Type B pancreatic cell (in vitro differentiated cells): ENCODE results near the gene HERPUD1. TPM values are rescaled to one million over a fixed set of nuclear protein-coding genes. Genes with fewer than 3 reads are reported as not detected.
"Not testable (repeated sequence)": the region's sequence is repeated elsewhere in the genome, so short reads cannot be mapped to it uniquely, and the experiment has no call there.

ENCODE experiments used
- DNase-seq: peaks from one replicate; pipeline ENCODE4 v3.0.0; 2021; ENCODE audit warnings: mixed read lengths; ENCODE audit not compliant: unreplicated experiment; ENCODE audit errors: extremely low spot score
- H3K27ac Mint-ChIP-seq: 2 replicates; pipeline ENCODE4 v1.8.0; 2021; ENCODE audit warnings: mild to moderate bottlenecking, mixed read lengths
- H3K27me3 Mint-ChIP-seq: 2 replicates; pipeline ENCODE4 v1.8.0; 2021; ENCODE audit warnings: mixed read lengths
- H3K36me3 Mint-ChIP-seq: 2 replicates; pipeline ENCODE4 v1.8.0; 2021; ENCODE audit warnings: mixed read lengths
- H3K4me1 Mint-ChIP-seq: one replicate; pipeline ENCODE4 v1.8.0; 2021; ENCODE audit warnings: mixed read lengths; ENCODE audit not compliant: unreplicated experiment
- H3K4me3 Mint-ChIP-seq: 2 replicates; pipeline ENCODE4 v1.8.0; 2021; ENCODE audit warnings: mild to moderate bottlenecking, mixed read lengths
- H3K9me3 Mint-ChIP-seq: 2 replicates; pipeline ENCODE4 v1.8.0; 2021; ENCODE audit warnings: mixed read lengths
- total RNA-seq: library from RNA; stranded (reverse); gene quantifications from 2 replicates; pipeline ENCODE4 v1.2.1, GENCODE V29; 2021; ENCODE audit warnings: low replicate concordance
- TF ChIP-seq, protein P1 (sequence below): fragments of 200-600 bp; sonication (generic); conservative IDR thresholded peaks from 2 replicates; pipeline ENCODE4 v1.5.0; 2021; ENCODE audit warnings: antibody characterized with exemption, mild to moderate bottlenecking

Gene HERPUD1
- total RNA-seq, 1 donor from 2014 or later = 98.8 TPM

DNA sequence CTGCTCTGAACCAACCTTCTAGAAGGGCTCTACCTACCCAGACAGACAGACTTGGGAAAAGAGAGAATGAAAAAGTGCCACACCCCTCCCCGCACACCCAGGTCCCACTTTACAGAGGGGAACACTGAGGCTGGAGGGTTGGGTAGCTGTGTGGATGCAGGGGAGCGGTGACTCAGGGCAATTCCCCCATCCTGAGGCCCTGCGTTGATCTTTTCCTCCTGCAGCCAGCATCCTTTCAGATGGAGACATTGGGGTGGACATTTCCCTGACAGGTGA lies 39.8 kb downstream of the HERPUD1 start:
- Mint-ChIP-seq H3K4me1 (no peaks in the 10 kb centered on the region), H3K27ac (no peak overlapping the region), H3K4me3 (no peak overlapping the region), H3K9me3 (no peaks in the 10 kb centered on the region), H3K27me3 (peaks cover 10% of the 10 kb centered on the region), H3K36me3 (no peaks in the 10 kb centered on the region)
- TF ChIP-seq, protein P1, sequence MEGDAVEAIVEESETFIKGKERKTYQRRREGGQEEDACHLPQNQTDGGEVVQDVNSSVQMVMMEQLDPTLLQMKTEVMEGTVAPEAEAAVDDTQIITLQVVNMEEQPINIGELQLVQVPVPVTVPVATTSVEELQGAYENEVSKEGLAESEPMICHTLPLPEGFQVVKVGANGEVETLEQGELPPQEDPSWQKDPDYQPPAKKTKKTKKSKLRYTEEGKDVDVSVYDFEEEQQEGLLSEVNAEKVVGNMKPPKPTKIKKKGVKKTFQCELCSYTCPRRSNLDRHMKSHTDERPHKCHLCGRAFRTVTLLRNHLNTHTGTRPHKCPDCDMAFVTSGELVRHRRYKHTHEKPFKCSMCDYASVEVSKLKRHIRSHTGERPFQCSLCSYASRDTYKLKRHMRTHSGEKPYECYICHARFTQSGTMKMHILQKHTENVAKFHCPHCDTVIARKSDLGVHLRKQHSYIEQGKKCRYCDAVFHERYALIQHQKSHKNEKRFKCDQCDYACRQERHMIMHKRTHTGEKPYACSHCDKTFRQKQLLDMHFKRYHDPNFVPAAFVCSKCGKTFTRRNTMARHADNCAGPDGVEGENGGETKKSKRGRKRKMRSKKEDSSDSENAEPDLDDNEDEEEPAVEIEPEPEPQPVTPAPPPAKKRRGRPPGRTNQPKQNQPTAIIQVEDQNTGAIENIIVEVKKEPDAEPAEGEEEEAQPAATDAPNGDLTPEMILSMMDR = no peak
- DNase-seq = no peak

DNA sequence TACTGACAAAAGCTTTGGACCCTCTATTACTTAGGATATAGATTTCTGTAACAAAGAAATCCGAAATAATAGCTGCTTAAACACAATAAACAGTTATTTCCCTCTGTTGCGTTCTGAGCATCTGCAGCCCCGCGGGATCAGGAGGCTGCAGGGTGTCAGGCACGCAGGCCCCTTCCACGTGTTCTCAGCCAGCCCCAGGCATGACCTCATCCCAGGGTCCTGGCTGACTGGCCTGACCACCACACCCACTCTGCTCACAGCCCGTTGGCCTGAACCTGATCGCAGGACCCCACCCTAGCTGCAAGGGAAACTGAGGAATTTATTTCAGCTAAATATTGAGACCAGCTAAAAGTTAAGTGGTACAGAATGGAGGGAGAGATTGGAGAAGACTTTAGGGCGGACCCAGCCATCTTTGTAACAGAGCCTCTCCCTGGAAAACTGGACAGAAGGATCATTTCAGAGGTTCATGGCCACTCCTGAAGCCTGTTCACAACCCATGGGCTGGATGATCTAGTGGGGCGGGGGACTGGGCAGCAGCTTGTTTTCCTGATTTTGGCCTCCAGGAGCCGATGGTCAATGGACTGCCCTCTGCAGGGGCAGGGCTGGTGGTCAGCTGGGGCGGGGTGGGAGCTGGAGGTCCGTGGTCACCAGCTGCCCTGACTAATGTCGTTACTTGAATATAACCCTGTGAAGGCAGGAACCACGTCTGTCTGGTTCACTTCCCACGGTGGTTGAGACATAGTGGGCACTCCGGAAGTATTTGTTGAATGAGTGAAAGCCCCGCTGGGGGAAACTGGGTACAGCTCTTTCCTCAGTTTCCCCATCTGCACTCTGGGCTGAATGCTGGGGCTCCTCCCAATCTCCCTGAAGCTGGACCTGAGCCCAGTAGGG lies 40.7 kb downstream of the HERPUD1 start:
- Mint-ChIP-seq H3K4me1 (no peaks in the 10 kb centered on the region), H3K36me3 (no peaks in the 10 kb centered on the region), H3K27me3 (peaks cover 10% of the 10 kb centered on the region), H3K27ac (no peak overlapping the region), H3K9me3 (no peaks in the 10 kb centered on the region), H3K4me3 (no peak overlapping the region)
- TF ChIP-seq, protein P1 = no peak
- no peak for DNase-seq

DNA sequence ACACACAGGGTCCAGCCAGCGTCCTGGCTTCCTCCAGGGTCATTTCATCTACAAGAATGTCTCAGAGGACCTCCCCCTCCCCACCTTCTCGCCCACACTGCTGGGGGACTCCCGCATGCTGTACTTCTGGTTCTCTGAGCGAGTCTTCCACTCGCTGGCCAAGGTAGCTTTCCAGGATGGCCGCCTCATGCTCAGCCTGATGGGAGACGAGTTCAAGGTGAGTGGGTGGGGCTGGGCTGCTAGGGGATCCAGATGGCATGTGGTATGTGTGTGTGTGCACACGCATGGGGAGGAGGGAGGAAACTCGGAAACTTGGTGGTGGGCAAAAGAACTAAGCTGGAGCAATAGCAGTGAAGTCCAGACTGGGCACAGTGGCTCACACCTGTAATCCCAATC lies 41.4 kb downstream of the HERPUD1 start:
- H3K36me3 Mint-ChIP-seq = no peaks in the 10 kb centered on the region
- H3K9me3 Mint-ChIP-seq = no peaks in the 10 kb centered on the region
- peaks cover 10% of the 10 kb centered on the region for H3K27me3 Mint-ChIP-seq
- TF ChIP-seq, protein P1 = no peak
- no peak for DNase-seq
- no peak overlapping the region for H3K4me3 Mint-ChIP-seq
- H3K4me1 Mint-ChIP-seq = no peaks in the 10 kb centered on the region
- H3K27ac Mint-ChIP-seq = no peak overlapping the region

DNA sequence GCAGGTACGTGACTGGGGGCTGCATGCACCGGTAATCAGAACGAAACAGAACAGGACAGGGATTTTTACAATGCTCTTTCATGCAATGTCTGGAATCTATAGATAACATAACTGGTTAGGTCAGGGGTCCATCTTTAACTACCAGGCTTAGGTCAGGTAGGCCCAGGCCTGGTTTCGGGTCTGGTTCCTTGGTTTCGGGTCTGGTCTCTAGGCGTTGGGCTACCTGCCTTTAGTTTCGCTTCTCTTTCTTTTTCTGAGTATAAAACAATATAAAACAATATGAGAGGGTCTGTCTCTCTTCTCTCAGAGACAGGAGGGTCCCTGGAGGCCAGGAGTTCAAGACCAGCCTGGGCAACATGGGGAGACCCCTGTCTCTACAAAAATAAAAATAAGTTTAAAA lies 42.0 kb downstream of the HERPUD1 start:
- H3K4me3 Mint-ChIP-seq, H3K9me3 Mint-ChIP-seq, H3K27ac Mint-ChIP-seq, DNase-seq, H3K36me3 Mint-ChIP-seq, H3K4me1 Mint-ChIP-seq: not testable (repeated sequence)
- H3K27me3 Mint-ChIP-seq = peaks cover 10% of the 10 kb centered on the region

DNA sequence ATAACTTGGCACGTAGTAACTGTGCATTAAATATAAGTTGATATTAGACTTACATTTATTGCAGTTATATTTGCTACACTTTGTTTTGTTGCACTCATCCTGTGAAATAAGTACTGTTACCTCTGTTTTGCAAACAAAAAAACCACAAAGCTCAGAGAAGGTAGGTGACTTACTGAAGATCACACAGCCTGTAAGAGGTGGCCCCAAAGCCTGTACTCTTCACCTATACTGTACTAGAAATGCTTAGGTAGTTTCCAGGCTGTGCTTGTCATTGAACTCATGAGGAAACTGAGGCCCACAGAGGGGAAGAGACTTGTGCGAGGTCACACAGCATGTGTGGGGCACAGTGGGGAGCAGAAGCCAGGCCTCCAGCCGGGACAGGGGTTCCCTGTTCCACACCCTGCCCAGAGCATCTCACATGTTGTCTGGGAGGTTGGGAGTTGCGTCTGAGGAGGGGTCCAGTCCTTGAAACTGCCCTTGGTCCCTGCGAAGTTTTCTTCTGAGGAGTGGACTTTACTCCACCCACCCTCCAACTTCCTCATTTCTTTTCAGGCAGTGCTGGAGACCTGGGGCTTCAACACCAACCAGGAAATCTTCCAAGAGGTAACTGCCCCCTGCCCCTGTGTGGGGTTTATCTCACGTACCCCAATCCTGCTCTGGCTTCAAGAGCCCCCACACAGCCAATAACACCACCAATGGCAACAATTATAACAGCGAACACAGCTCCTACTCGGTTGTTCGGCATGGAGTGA lies 42.8 kb downstream of the HERPUD1 start:
- no peaks in the 10 kb centered on the region for H3K4me1 Mint-ChIP-seq
- H3K36me3 Mint-ChIP-seq = no peaks in the 10 kb centered on the region
- no peak for DNase-seq
- no peak overlapping the region for H3K4me3 Mint-ChIP-seq
- H3K27me3 Mint-ChIP-seq = peaks cover 10% of the 10 kb centered on the region
- TF ChIP-seq, protein P1 = no peak
- no peaks in the 10 kb centered on the region for H3K9me3 Mint-ChIP-seq
- no peak overlapping the region for H3K27ac Mint-ChIP-seq

DNA sequence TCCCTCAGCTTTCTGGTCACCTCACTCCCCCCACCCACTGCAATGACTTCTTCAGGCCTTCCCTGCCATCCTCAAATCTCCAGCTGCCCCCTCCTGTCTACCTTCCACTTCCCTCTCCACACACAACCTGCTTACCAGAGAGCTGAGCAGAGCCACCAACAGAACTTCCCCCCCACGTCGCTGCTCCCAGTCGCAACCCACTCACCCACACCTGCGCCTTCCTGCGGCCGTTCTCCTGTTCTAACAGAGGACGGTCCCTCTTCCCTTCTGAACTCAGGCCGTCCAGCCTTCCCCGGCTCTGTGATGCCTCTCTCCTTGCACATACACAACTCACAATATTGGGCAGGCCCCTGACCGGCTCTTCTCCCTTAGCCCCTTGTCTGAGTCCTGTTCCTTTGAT lies 43.8 kb downstream of the HERPUD1 start:
- Mint-ChIP-seq H3K27ac (no peak overlapping the region), H3K27me3 (peaks cover 10% of the 10 kb centered on the region), H3K36me3 (no peaks in the 10 kb centered on the region), H3K9me3 (no peaks in the 10 kb centered on the region), H3K4me1 (no peaks in the 10 kb centered on the region), H3K4me3 (no peak overlapping the region)
- DNase-seq = no peak
- TF ChIP-seq, protein P1 = no peak
